OCI-LY3 (cell line): ENCODE results near the gene ADARB2.

ENCODE experiments used
- H2AFZ ChIP-seq: fragments of 200-600, 300-600 bp; shearing (Covaris generic); 2 replicates; pipeline ENCODE4 v1.6.0; 2014; ENCODE audit warnings: antibody characterized with exemption, low read depth, low read length
- H3K27ac ChIP-seq: fragments of 200-600, 300-600 bp; sonication (generic); 2 replicates; pipeline ENCODE4 v1.5.1; 2014; ENCODE audit warnings: mild to moderate bottlenecking, low read length, moderate library complexity, mixed read lengths
- H3K27me3 ChIP-seq: fragments of 200-600, 300-600 bp; sonication (generic); 2 replicates; pipeline ENCODE4 v1.6.1; 2014; ENCODE audit warnings: low read depth, low read length, mixed read lengths
- H3K36me3 ChIP-seq: fragments of 200-600, 300-600 bp; sonication (generic); replicated peaks from 2 replicates; pipeline ENCODE3; 2014; ENCODE audit warnings: low read depth, low read length, mixed read lengths
- H3K4me1 ChIP-seq: fragments of 300-600, 200-600 bp; sonication (generic); 2 replicates; pipeline ENCODE4 v1.6.1; 2014; ENCODE audit warnings: low read length, mixed read lengths
- H3K4me2 ChIP-seq: fragments of 200-600, 300-600 bp; sonication (generic); 2 replicates; pipeline ENCODE4 v1.6.1; 2014; ENCODE audit warnings: low read length, mixed read lengths
- H3K4me3 ChIP-seq: fragments of 300-600, 200-600 bp; sonication (generic); 2 replicates; pipeline ENCODE4 v1.5.1; 2014; ENCODE audit warnings: antibody characterized with exemption, mild to moderate bottlenecking, low read length, moderate library complexity
- H3K79me2 ChIP-seq: fragments of 300-600, 200-600 bp; shearing (Covaris generic); 2 replicates; pipeline ENCODE4 v1.6.1; 2014; ENCODE audit warnings: mild to moderate bottlenecking, low read length, mixed read lengths
- H3K9ac ChIP-seq: fragments of 300-600, 200-600 bp; shearing (Covaris generic); 2 replicates; pipeline ENCODE4 v1.6.0; 2014; ENCODE audit warnings: mild to moderate bottlenecking, low read length, moderate library complexity
- H3K9me3 ChIP-seq: fragments of 200-600, 300-600 bp; shearing (Covaris generic); 2 replicates; pipeline ENCODE4 v1.6.1; 2014; ENCODE audit warnings: low read length, mixed read lengths; ENCODE audit not compliant: insufficient read depth
- H4K20me1 ChIP-seq: fragments of 200-600, 300-600 bp; sonication (generic); 2 replicates; pipeline ENCODE4 v1.6.1; 2016; ENCODE audit warnings: low read length, mixed read lengths; ENCODE audit not compliant: insufficient read depth
- CTCF ChIP-seq: fragments of 200-600, 300-600 bp; sonication (generic); IDR thresholded peaks from 2 replicates; pipeline ENCODE4 v1.5.1; 2014; ENCODE audit warnings: antibody characterized with exemption, low read length, low read depth
- EZH2phosphoT487 ChIP-seq: fragments of 200-600 bp; shearing (Covaris generic); IDR thresholded peaks from 2 replicates; pipeline ENCODE4 v1.6.1; 2018; ENCODE audit warnings: antibody characterized with exemption, mixed run types, low read depth

The ADARB2 gene

GRCh38 chr10:1766049-1766448 is 28.7 kb upstream of the ADARB2 start:
- Histone ChIP-seq H3K27ac (no peak overlapping the region), H3K4me3 (no peak overlapping the region), H3K9ac (no peak overlapping the region), H3K36me3 (no peaks in the 10 kb centered on the region), H2AFZ (no peak overlapping the region), H3K4me1 (no peaks in the 10 kb centered on the region), H3K79me2 (no peaks in the 10 kb centered on the region), H3K27me3 (no peaks in the 10 kb centered on the region), H3K4me2 (no peak overlapping the region), H3K9me3 (no peaks in the 10 kb centered on the region), H4K20me1 (no peaks in the 10 kb centered on the region)
- TF ChIP-seq EZH2phosphoT487: no peak

GRCh38 chr10:1762076-1762475 is 24.8 kb upstream of the ADARB2 start:
- Histone ChIP-seq H3K79me2 (no peaks in the 10 kb centered on the region), H3K9me3 (no peaks in the 10 kb centered on the region), H3K4me1 (no peaks in the 10 kb centered on the region), H3K27me3 (no peaks in the 10 kb centered on the region), H3K4me2 (no peak overlapping the region), H3K9ac (no peak overlapping the region), H3K4me3 (no peak overlapping the region), H3K36me3 (no peaks in the 10 kb centered on the region), H4K20me1 (no peaks in the 10 kb centered on the region), H3K27ac (no peak overlapping the region), H2AFZ (no peak overlapping the region)
- TF ChIP-seq EZH2phosphoT487 (no peak), CTCF (no peak)

- H3K36me3 ChIP-seq: no peaks in the 10 kb centered on the region
- H3K79me2 ChIP-seq: no peaks in the 10 kb centered on the region
- no peaks in the 10 kb centered on the region for H3K27me3 ChIP-seq
- no peaks in the 10 kb centered on the region for H3K9me3 ChIP-seq
- H4K20me1 ChIP-seq: no peaks in the 10 kb centered on the region
- no peak overlapping the region for H3K4me3 ChIP-seq
- H3K9ac ChIP-seq: no peak overlapping the region
- H3K27ac ChIP-seq: no peak overlapping the region
- TF ChIP-seq EZH2phosphoT487: no peak
- no peak for TF ChIP-seq CTCF
- H2AFZ ChIP-seq: no peak overlapping the region
- H3K4me1 ChIP-seq: no peaks in the 10 kb centered on the region
- H3K4me2 ChIP-seq: no peak overlapping the region
These were observed 17.3 kb upstream of the ADARB2 start for GRCh38 chr10:1754506-1755153.

GRCh38 chr10:1752153-1752552 is 14.8 kb upstream of the ADARB2 start:
- no peaks in the 10 kb centered on the region for H4K20me1 ChIP-seq
- H2AFZ ChIP-seq: no peak overlapping the region
- no peak overlapping the region for H3K4me3 ChIP-seq
- no peaks in the 10 kb centered on the region for H3K4me1 ChIP-seq
- no peak for TF ChIP-seq CTCF
- no peaks in the 10 kb centered on the region for H3K79me2 ChIP-seq
- H3K27ac ChIP-seq: no peak overlapping the region
- no peaks in the 10 kb centered on the region for H3K27me3 ChIP-seq
- H3K9me3 ChIP-seq: no peaks in the 10 kb centered on the region
- no peaks in the 10 kb centered on the region for H3K36me3 ChIP-seq
- H3K4me2 ChIP-seq: no peak overlapping the region
- no peak overlapping the region for H3K9ac ChIP-seq
